ENCODE measurements around the gene RHOBTB3.

Gene RHOBTB3

GRCh38 chr5:95778713-95779436, 47.7 kb downstream of the RHOBTB3 start:
- DNase-seq (ENCODE audit: low read depth, low spot score) = no peak
- in situ Hi-C loops (cut with HindIII; ENCODE audit: low sequenced_read_pairs) = no loop called here
- H3K4me3 ChIP-seq (ENCODE audit: low read depth, low read length) = no peak overlapping the region
- TF ChIP-seq, protein P1, sequence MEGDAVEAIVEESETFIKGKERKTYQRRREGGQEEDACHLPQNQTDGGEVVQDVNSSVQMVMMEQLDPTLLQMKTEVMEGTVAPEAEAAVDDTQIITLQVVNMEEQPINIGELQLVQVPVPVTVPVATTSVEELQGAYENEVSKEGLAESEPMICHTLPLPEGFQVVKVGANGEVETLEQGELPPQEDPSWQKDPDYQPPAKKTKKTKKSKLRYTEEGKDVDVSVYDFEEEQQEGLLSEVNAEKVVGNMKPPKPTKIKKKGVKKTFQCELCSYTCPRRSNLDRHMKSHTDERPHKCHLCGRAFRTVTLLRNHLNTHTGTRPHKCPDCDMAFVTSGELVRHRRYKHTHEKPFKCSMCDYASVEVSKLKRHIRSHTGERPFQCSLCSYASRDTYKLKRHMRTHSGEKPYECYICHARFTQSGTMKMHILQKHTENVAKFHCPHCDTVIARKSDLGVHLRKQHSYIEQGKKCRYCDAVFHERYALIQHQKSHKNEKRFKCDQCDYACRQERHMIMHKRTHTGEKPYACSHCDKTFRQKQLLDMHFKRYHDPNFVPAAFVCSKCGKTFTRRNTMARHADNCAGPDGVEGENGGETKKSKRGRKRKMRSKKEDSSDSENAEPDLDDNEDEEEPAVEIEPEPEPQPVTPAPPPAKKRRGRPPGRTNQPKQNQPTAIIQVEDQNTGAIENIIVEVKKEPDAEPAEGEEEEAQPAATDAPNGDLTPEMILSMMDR (IDR thresholded peaks at IDR 0.05; ENCODE audit: low read depth, low read length) = no peak

- peak; percentile 34 for DNase-seq (ENCODE audit: low read depth, low spot score)
- in situ Hi-C loops (cut with HindIII; ENCODE audit: low sequenced_read_pairs) = no loop called here
- TF ChIP-seq, protein P1 (IDR thresholded peaks at IDR 0.05; ENCODE audit: low read depth, low read length) = no peak
- H3K4me3 ChIP-seq (ENCODE audit: low read depth, low read length) = no peak overlapping the region
Measured at GRCh38 chr5:95779611-95780010, 48.5 kb downstream of the RHOBTB3 start.

GRCh38 chr5:95780597-95780996, 49.5 kb downstream of the RHOBTB3 start:
- H3K4me3 ChIP-seq (ENCODE audit: low read depth, low read length) = no peak overlapping the region
- DNase-seq (ENCODE audit: low read depth, low spot score) = no peak
- in situ Hi-C loops (cut with HindIII; ENCODE audit: low sequenced_read_pairs) = no loop called here
- TF ChIP-seq, protein P1 (IDR thresholded peaks at IDR 0.05; ENCODE audit: low read depth, low read length) = no peak

GRCh38 chr5:95781101-95781583, 50.0 kb downstream of the RHOBTB3 start:
- in situ Hi-C loops (cut with HindIII; ENCODE audit: low sequenced_read_pairs) = no loop called here
- DNase-seq (ENCODE audit: low read depth, low spot score) = peak; percentile 86
- TF ChIP-seq, protein P1 (IDR thresholded peaks at IDR 0.05; ENCODE audit: low read depth, low read length) = peak; percentile 87
- H3K4me3 ChIP-seq (ENCODE audit: low read depth, low read length) = no peak overlapping the region

DNA sequence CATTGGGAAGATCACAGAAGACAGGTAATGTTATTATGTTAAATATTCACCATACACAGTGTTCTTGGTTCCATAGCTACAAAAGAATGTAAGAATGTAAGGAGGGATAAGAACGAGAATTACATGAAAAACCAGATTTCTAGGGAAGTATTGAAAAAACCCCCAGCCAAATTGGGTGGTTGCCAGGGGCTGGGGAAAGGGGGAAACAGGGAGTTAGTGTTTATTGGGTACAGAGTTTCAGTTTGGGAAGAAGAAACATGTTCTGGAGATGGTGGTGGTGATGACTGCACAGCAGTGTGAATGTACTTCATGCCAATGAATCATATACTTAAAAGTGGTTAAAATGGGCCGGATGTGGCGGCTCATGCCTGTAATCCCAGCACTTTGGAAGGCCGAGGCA, 51.0 kb downstream of the RHOBTB3 start:
- TF ChIP-seq, protein P1 (IDR thresholded peaks at IDR 0.05; ENCODE audit: low read depth, low read length) = no peak
- in situ Hi-C loops (cut with HindIII; ENCODE audit: low sequenced_read_pairs) = no loop called here
- DNase-seq (ENCODE audit: low read depth, low spot score) = no peak
- no peak overlapping the region for H3K4me3 ChIP-seq (ENCODE audit: low read depth, low read length)

DNA sequence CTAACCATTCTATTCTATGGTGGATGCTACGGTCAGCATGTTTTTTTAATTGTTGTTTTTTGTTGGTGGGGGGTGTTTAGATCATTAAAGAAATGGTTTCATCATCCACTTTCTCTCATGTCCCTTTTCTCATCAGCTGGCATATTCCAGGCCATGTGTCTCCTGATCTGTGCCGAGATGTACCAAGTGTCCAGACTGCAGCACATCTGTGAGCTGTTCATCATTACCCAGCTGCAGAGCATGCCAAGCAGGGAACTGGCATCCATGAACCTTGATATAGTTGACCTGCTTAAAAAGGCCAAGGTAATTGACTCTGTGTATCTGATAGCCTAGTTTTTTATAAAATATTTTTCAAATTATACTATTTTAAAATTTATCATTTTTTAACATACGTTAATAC, 52.5 kb downstream of the RHOBTB3 start:
- in situ Hi-C loops (cut with HindIII; ENCODE audit: low sequenced_read_pairs) = no loop called here
- H3K4me3 ChIP-seq (ENCODE audit: low read depth, low read length) = no peak overlapping the region
- TF ChIP-seq, protein P1 (IDR thresholded peaks at IDR 0.05; ENCODE audit: low read depth, low read length) = no peak
- DNase-seq (ENCODE audit: low read depth, low spot score) = no peak

Data from astrocyte of the spinal cord (primary cell).